GM18867 (cell line): ENCODE measurements around the gene TRIM25.
"Not testable (repeated sequence)": the region's sequence is repeated elsewhere in the genome, so short reads cannot be mapped to it uniquely, and the experiment has no call there.

Source experiments
- ATAC-seq: cut with Tn5 transposase; IDR thresholded peaks from one replicate; pipeline ENCODE4 v1.9.1; 2021; ENCODE audit warnings: mild to moderate bottlenecking, moderate library complexity; ENCODE audit not compliant: unreplicated experiment

Gene TRIM25

GRCh38 chr17:56913867-56914580, at the start of gene TRIM25:
TSS of gene TRIM25 (minus strand) at chr17:56914049. CDS start at chr17:56913988, 61 bp downstream.
- ATAC-seq: peak; percentile 68

GRCh38 chr17:56960596-56961538, 47.0 kb upstream of the TRIM25 start, which contains the start of gene COIL:
TSS of gene COIL (minus strand) at chr17:56961050. CDS start at chr17:56961019, 31 bp downstream.
- peak; percentile 94 for ATAC-seq

- ATAC-seq: no peak
Observed at GRCh38 chr17:56956992-56957391, 43.1 kb upstream of the TRIM25 start.

GRCh38 chr17:56949595-56949994, 35.7 kb upstream of the TRIM25 start:
- no peak for ATAC-seq

GRCh38 chr17:56948491-56948890, 34.6 kb upstream of the TRIM25 start:
- ATAC-seq: no peak

GRCh38 chr17:56947741-56948140, 33.9 kb upstream of the TRIM25 start:
- ATAC-seq: no peak

GRCh38 chr17:56945938-56946505, 32.2 kb upstream of the TRIM25 start:
- ATAC-seq: no peak

- no peak for ATAC-seq
Observed at GRCh38 chr17:56943505-56944125, 29.8 kb upstream of the TRIM25 start.

GRCh38 chr17:56939869-56940484, 26.1 kb upstream of the TRIM25 start:
- no peak for ATAC-seq

GRCh38 chr17:56938206-56938605, 24.4 kb upstream of the TRIM25 start:
- ATAC-seq: not testable (repeated sequence)

GRCh38 chr17:56937687-56938086, 23.8 kb upstream of the TRIM25 start:
- no peak for ATAC-seq

GRCh38 chr17:56936697-56937322, 23.0 kb upstream of the TRIM25 start:
- no peak for ATAC-seq

- no peak for ATAC-seq
Observed at GRCh38 chr17:56935461-56935860, 21.6 kb upstream of the TRIM25 start.

GRCh38 chr17:56934280-56934679, 20.4 kb upstream of the TRIM25 start:
- no peak for ATAC-seq

GRCh38 chr17:56933868-56934267, 20.0 kb upstream of the TRIM25 start:
- no peak for ATAC-seq

GRCh38 chr17:56933151-56933745, 19.4 kb upstream of the TRIM25 start:
- ATAC-seq: no peak

GRCh38 chr17:56930739-56931337, 17.0 kb upstream of the TRIM25 start:
- no peak for ATAC-seq

GRCh38 chr17:56929362-56929969, 15.6 kb upstream of the TRIM25 start:
- no peak for ATAC-seq

- no peak for ATAC-seq
Observed at GRCh38 chr17:56928586-56928985, 14.7 kb upstream of the TRIM25 start.
